Pons (tissue), 1 donor: Measurements from ENCODE around the gene COL4A5.
"Not testable (repeated sequence)": the region's sequence is repeated elsewhere in the genome, so short reads cannot be mapped to it uniquely, and the experiment has no call there.

Experiments
- DNase-seq: peaks from one replicate; pipeline ENCODE4 v3.0.0-alpha.2; 2016; ENCODE audit warnings: low spot score

Gene COL4A5

DNA sequence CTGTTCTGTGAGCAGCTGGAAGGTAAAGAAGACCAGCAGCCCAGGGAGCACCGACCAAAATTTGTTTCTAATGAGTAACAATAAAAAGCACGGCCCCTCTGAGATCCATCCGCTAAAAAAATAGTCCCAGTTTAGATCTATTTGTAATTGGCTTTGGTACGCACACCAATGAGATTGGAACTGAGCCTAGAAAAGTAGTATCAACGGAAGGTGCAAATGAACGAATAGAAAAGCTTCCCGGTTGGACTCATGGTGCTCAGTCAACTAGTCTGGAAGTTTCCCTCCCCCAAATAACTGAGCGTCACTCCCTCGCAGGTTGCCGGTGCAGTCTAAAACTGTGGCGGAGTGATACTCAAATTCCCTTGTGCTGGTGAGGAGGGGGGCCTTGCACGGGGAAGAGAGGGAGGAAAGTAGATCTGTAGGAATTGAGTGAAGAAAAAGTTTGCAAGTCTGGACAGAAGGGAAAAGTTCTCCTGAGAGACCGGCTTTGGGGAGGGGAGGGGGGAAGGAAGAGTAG lies at the start of gene COL4A5:
Gene COL4A5, plus strand, starts transcription at position 413 of the 517 bp plus-strand sequence. CDS start 288 bp downstream, outside the sequence.
- DNase-seq: peak; percentile 41

DNA sequence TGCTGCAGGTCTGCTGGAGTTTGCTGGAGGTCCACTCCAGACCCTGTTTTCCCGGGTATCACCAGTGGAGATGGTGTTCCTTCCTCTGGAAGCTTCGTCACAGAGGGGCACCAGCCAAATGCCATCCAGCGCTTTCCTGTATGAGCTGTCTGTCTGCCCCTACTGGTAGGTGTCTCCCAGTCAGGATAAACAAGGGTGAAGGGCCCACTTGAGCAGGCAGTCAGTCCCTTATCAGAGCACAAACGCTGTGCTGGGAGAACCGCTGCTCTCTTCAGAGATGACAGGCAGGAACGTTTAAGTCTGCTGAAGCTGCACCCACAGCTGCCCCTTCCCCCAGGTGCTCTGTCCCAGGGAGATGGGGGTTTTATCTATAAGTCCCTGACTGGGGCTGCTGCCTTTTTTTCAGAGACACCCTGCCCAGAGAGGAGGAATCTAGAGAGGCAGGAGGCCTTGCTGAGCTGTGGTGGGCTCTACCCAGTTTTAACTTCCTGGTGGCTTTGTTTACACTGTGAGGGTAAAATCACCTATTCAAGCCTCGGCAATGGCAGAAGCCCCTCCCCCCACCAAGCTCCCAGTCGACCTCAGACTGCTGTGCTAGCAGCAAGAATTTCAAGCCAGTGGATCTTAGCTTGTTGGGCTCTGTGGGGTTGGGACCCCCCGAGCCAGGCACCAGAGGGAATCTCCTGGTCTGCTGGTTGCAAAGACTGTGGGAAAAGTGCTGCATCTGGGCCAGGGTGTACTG lies 48.5 kb upstream of the COL4A5 start:
- DNase-seq: not testable (repeated sequence)

- DNase-seq: no peak
Measured at GRCh38 chrX:108396188-108396891, 43.3 kb upstream of the COL4A5 start.

- no peak for DNase-seq
Measured at GRCh38 chrX:108396986-108397385, 42.7 kb upstream of the COL4A5 start.

- DNase-seq: no peak
Measured at GRCh38 chrX:108397627-108398391, 41.8 kb upstream of the COL4A5 start.

- DNase-seq: no peak
Measured at GRCh38 chrX:108399418-108400165, 40.0 kb upstream of the COL4A5 start.

DNA sequence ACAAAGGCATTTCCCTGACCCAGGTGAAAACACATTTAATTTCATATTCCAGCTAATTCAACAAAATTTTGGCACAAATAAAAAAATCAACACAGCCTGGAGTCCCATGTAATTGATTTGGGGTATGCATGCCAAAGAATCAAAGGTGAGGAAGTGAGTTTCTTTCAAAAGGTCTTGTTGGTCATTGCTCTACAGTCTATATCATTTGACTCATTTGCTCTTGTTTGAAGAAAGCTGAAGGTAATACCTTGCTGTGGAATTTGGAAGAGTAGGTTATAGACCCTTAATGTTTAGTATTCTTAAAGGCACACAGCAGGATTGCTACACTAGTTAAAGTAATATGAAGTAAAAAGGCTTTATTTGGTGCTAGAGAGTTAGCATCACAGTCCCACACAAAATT lies 26.9 kb upstream of the COL4A5 start:
- no peak for DNase-seq

- DNase-seq: no peak
Measured at GRCh38 chrX:108415146-108415545, 24.5 kb upstream of the COL4A5 start.

DNA sequence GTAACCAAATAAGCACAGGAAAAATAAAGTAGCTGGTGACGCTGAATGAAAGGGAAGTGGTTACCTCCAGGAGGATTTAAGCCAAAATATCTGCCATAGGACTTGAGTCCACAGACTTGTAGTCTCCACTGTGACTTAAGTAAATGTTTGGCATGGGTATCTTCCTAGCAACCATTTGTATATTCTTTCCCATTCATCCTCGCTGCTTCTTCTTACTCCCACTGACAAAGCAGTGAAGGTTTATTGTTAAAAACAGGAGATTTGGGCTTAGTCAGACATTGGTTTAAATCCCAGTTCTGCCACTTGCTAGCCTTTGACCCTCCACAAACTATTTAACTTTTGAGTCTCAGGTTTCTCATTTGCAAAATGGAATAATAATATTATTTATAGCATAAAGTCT lies 23.7 kb upstream of the COL4A5 start:
- no peak for DNase-seq

- no peak for DNase-seq
Measured at GRCh38 chrX:108417257-108417656, 22.4 kb upstream of the COL4A5 start.

DNA sequence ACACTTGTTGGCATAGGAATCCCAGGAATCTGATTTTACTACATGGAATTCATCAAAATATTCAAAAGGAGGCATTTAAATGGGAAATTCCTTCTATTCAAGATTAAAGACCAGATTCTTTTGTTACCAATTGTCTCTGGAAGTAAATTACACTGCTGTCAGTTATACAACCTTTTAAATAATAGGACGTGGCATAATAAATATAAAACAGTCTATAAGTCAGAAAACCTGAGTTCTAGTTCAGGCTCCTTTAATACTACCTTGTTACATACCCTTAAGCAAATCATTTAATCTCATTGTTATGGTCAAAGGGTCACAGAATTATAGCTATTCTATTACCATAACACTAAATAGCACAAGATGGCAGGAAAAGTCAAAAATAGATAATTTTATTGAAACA lies 20.2 kb upstream of the COL4A5 start:
- DNase-seq: no peak

DNA sequence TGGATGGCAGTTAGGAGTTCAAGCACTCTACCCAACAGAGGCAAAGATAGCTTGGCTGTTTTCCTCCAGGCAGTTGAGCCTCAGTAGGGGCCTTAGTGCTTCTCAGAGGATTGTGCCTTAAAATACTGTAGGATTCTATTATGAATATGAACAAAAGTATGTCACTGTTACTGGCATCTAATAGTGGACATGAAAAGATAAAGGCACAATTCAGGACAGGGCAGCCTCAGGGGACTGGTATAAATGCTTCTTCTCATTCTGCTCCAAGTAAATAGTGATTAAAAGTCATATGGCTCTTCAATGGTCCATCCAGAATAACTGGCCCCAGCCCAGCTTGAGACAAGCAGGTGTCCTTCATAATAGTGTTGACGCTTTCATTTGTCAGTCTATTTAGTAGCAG lies 19.2 kb upstream of the COL4A5 start:
- DNase-seq: no peak

DNA sequence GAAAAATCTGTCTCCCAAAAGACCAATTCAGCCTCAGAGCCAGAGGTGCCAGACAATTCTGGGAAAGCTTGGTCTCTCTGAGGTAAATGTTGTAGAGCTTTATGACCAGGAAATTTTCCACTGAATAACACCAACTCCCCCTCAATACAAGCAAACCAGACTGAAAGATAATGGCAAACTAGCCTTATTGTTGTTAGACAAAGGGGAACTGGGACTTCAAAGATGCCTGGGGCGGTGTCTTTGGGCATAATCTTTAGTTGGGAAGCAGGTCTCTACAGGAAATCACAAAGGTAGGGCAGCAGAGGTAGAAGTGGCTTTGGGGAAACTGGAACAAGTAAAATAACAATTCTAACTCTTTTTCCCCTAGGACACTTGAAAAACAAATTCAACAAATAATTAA lies 13.4 kb upstream of the COL4A5 start:
- no peak for DNase-seq

GRCh38 chrX:108435261-108435660 lies 4.4 kb upstream of the COL4A5 start:
- DNase-seq: no peak

- no peak for DNase-seq
Measured at GRCh38 chrX:108437349-108438109, 2.1 kb upstream of the COL4A5 start.

- no peak for DNase-seq
Measured at GRCh38 chrX:108438110-108438623, 1.5 kb upstream of the COL4A5 start, which contains the start of gene COL4A6. Gene COL4A6, minus strand, starts transcription at chrX:108438422. Its CDS starts 226 bp downstream, at chrX:108438196.

DNA sequence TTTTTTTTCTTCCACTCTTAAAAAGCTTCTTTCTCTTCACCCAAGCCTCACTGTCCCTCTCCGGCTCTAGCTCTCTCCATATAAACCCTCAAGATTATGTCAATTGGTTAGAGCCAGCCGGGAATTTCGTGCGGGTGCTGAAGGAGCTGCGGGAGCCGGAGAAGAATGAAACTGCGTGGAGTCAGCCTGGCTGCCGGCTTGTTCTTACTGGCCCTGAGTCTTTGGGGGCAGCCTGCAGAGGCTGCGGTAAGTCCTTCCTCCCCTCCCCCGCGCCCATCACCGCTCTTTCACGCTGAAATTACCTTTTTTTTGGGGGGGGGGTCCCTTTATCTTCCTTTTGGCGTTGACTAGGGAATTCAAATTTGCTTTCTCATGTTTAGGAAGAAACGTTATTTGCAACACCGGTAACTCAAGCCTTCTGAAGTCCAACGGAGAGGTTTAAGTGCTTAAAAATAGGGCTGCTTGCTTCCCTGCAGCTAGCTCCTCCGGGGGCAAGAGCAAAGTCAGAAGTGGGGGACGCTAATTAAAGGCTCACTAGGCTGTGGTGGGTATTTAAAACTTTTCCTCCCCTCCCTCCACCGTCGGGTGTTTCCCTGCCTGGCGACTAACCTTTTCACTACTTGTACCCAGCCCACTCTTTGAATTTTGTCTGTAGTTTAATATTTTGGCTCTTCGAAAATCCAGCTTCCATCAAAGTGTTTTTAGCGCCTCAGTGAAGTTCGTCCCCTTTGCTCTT lies 491 bp downstream of the COL4A5 start:
- DNase-seq: no peak

DNA sequence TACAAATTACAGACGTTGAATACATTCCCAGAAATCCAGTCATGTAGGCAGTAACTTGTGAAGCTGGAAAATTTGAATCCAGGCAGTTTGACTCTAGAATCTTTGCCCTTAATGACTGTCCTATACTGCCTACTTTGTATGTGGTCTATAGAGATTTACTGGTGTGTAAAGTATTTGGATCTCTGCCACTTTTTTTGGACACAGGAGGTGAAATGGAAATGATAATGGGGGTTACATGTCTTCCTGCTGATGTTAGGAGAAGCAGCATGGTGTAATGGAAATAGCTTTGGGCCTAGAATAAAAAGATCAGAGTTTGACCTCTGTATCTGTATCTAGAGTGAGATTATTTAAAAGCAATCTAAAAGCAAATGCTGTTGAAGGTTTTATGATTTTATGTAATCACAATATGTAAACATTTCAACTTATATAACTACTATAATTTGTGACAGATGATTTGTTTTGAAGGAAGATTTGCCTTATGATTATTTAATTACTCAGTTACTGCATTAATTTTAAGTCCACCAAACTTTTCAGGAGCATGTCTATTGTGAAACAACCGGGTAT lies 3.3 kb downstream of the COL4A5 start:
- DNase-seq: no peak

GRCh38 chrX:108447303-108447702 lies 7.7 kb downstream of the COL4A5 start:
- DNase-seq: no peak

GRCh38 chrX:108453841-108454240 lies 14.2 kb downstream of the COL4A5 start:
- no peak for DNase-seq
